Lung (tissue), 12 donors: ENCODE data around the gene EIF4E1B. TPM values are rescaled to one million over a fixed set of nuclear protein-coding genes. Genes with fewer than 3 reads are reported as not detected.

Experiments
- ATAC-seq: fragments of 200-7000 bp; cut with Tn5 transposase; one replicate; pipeline ENCODE4 v1.9.1; 2020; ENCODE audit warnings: moderate number of reproducible peaks; ENCODE audit not compliant: insufficient read depth, low FRiP score
- DNase-seq, 3 donors: peaks; one replicate each; pipeline ENCODE4 v3.0.0-alpha.2; 2013 to 2017
- H3K27ac ChIP-seq, 2 donors: one replicate each; pipeline ENCODE4 v1.5.1; 2013; ENCODE audit warnings: mild to moderate bottlenecking in 2 of 2, moderate library complexity in 2 of 2, control low read depth in 1 of 2, inconsistent platforms in 1 of 2, low read depth in 1 of 2, low read length in 1 of 2
- H3K27me3 ChIP-seq, 3 donors: one replicate each; pipeline ENCODE4 v1.5.1; 2013; ENCODE audit warnings: low read length in 2 of 3; ENCODE audit not compliant: control insufficient read depth in 3 of 3, insufficient read depth in 3 of 3
- H3K36me3 ChIP-seq, 4 donors: one replicate each; pipeline ENCODE4 v1.5.1; 2013; ENCODE audit warnings: low read length in 4 of 4, mild to moderate bottlenecking in 1 of 4, moderate library complexity in 1 of 4; ENCODE audit not compliant: control insufficient read depth in 4 of 4, insufficient read depth in 4 of 4
- H3K4me1 ChIP-seq, 5 donors: one replicate each; pipeline ENCODE4 v1.5.1; 2013; ENCODE audit warnings: low read length in 5 of 5, mild to moderate bottlenecking in 2 of 5, moderate library complexity in 1 of 5; ENCODE audit not compliant: control insufficient read depth in 5 of 5, insufficient read depth in 5 of 5
- H3K4me3 ChIP-seq: one replicate; pipeline ENCODE4 v1.5.1; 2013; ENCODE audit warnings: mild to moderate bottlenecking, control low read depth, moderate library complexity
- H3K9ac ChIP-seq, 2 donors: one replicate each; pipeline ENCODE4 v1.5.1; 2013; ENCODE audit warnings: low read length in 2 of 2, control low read depth in 1 of 2; ENCODE audit not compliant: insufficient read depth in 1 of 2
- H3K9me3 ChIP-seq, 4 donors: one replicate each; pipeline ENCODE4 v1.5.1; 2013; ENCODE audit warnings: low read length in 3 of 4, mild to moderate bottlenecking in 1 of 4, moderate library complexity in 1 of 4; ENCODE audit not compliant: control insufficient read depth in 4 of 4, insufficient read depth in 3 of 4
- CTCF ChIP-seq: IDR thresholded peaks from 2 replicates; pipeline ENCODE4 v1.5.1; 2012; ENCODE audit warnings: mild to moderate bottlenecking; ENCODE audit errors: control extremely low read depth, extremely low read depth
- WGBS, 2 donors: extraction: QIAGEN DNeasy Blood & Tissue Kit; methylation state at CpG; one replicate each; pipeline ENCODE4 v1.1.7; 2013; 5-methylcytosine and 5-hydroxymethylcytosine counted together
- polyA plus RNA-seq, 2 donors: library from polyadenylated mRNA; stranded (reverse); fragments of 200-250 nt; gene quantifications; one replicate each; pipeline ENCODE4 v1.2.1, GENCODE V29; 2013
- total RNA-seq, 2 donors: library from RNA; depleted of rRNA in 1 of 2; stranded (reverse); fragments of >200 nt in 1 of 2; gene quantifications; one replicate each; pipeline ENCODE4 v1.2.1, GENCODE V29; 2014 to 2021
- donor health status: control.
- donor health status: control.
- donor health status: Bipolar disorder and iron deficiency.
- donor health status: healthy.
- donor health status: DM: yes; HTN: yes; CAD: no.

Gene EIF4E1B
- total and polyA plus RNA-seq, 4 donors, result not detected

GRCh38 chr5:176628406-176629228, 1.9 kb upstream of the EIF4E1B start:
- H3K27me3 ChIP-seq, result peaks cover 16 to 85% (median 68%) of the 10 kb centered on the region in 3 donors
- no peaks in the 10 kb centered on the region for H3K36me3 ChIP-seq
- no peak for TF ChIP-seq CTCF
- no peak overlapping the region for H3K27ac ChIP-seq
- H3K9me3 ChIP-seq, result peaks cover 0 to 2% (median 0%) of the 10 kb centered on the region in 4 donors
- no peak overlapping the region for H3K9ac ChIP-seq
- H3K4me3 ChIP-seq, result no peak overlapping the region
- 51 to 54% methylated on average over 13 of the region's 13 CpGs for WGBS, 2 donors
- ATAC-seq (no peak), DNase-seq (no peak)
- H3K4me1 ChIP-seq, result peaks cover 0 to 10% (median 4%) of the 10 kb centered on the region in 5 donors

DNA sequence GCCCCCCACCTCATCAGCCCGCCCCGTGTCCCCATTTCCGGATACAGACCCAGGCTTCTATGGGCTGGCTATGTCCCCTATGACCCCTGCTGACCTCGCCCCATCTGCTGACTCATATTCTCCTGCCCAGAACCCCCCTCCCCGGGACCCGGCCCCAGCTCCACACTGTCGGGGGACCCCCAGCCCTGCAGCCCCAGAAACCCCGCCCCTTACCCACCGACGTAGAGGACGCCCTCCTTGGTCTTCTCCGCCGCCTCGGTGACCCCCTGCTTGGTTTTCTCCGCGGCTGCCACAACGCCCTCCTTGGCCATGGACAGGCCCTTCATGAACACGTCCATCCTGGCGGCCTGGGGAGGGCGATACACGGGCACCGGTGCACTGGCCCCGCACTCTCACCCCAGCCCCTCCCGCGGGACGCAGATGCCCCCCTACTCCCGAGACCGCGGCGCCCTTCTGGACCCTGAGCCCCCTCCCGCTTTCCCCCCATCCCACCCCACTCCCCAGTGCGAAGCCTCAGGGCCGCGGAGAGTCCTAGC, 1.1 kb upstream of the EIF4E1B start:
- no peak overlapping the region for H3K9ac ChIP-seq
- DNase-seq, result no peak
- peaks cover 16 to 87% (median 64%) of the 10 kb centered on the region in 3 donors for H3K27me3 ChIP-seq
- WGBS, 2 donors, result 9% methylated on average over 28 to 34 of the region's 34 CpGs
- peaks cover 0 to 10% (median 4%) of the 10 kb centered on the region in 5 donors for H3K4me1 ChIP-seq
- no peak for ATAC-seq
- TF ChIP-seq CTCF, result no peak
- peaks cover 0 to 2% (median 0%) of the 10 kb centered on the region in 4 donors for H3K9me3 ChIP-seq
- no peak overlapping the region for H3K4me3 ChIP-seq
- H3K36me3 ChIP-seq, result no peaks in the 10 kb centered on the region
- no peak overlapping the region for H3K27ac ChIP-seq

DNA sequence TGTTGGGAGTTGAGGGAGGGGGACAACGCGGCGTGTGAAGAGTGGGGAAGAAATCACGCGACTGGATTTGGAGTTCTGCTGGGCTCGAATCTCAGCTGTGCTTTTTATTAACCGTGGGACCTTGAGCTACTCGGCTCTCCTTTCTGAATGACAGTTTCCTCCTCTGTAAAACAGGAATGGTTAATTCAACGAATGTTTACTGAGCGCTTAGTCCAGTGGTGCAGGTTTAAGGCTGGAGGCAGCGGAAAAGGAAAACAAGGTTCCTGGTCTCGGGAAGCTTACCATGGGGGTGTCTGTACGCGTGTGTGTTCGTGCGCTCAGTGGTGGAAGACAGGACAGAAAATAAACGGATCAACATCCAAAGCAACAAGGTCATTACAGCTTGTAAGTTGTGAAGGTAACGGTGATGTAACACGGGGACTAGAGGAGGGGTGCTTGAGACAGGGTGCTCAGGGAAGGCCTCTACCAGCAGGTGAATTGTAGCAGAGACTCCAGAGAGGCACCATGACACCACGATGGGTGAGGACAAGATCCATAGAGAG, 277 bp downstream of the EIF4E1B start:
- ATAC-seq, result no peak
- Histone ChIP-seq H3K9ac (no peak overlapping the region), H3K27me3 (peaks cover 16 to 77% (median 61%) of the 10 kb centered on the region in 3 donors), H3K27ac (no peak overlapping the region), H3K36me3 (no peaks in the 10 kb centered on the region), H3K4me3 (no peak overlapping the region), H3K4me1 (peaks cover 0 to 10% (median 4%) of the 10 kb centered on the region in 5 donors), H3K9me3 (peaks cover 0 to 6% (median 0%) of the 10 kb centered on the region in 4 donors)
- 5 to 8% methylated on average over 20 of the region's 20 CpGs for WGBS, 2 donors
- no peak for TF ChIP-seq CTCF
- no peak for DNase-seq
